ENCODE data around the gene LAMP1. TPM values are rescaled to one million over a fixed set of nuclear protein-coding genes. Genes with fewer than 3 reads are reported as not detected.

Gene LAMP1
- total and polyA plus RNA-seq, 7 donors = 35.7 to 71.5 (median 65.3) TPM

DNA sequence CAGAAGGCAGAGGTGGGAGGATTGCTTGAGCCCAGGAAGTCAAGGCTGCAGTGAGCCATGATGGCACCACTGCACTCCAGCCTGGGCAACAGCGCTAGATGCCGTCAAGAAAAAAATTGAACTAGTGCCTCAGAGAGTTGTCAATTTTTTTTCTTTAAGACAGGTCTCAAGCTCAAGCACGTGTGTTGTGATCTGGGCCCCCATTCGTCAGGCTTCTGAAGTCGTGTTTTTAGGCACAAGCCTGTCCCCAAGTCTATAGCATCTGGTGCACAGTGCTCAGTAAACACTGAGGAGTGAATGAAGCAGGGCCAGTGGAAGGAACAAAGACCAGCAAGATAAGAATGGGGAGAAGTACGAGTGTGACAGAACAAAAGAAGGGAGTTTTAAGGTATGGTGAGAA lies 23.7 kb upstream of the LAMP1 start:
- 87 to 91% (median 90%) methylated on average over 6 of the region's 6 CpGs for WGBS, 3 donors
- Histone ChIP-seq H3K9me3 (no peaks in the 10 kb centered on the region), H3K4me1 (no peaks in the 10 kb centered on the region), H3K4me3 (no peak overlapping the region), H3K36me3 (ENCODE audit: insufficient read depth in 1 of 2, low read depth in 1 of 2) (peaks cover 0 to 29% of the 10 kb centered on the region in 2 donors), H3K27ac (no peak overlapping the region), H3K27me3 (ENCODE audit: insufficient read depth in 3 of 3, low read length in 2 of 3) (no peaks in the 10 kb centered on the region)
- DNase-seq = no peak
- intact Hi-C loops (cut with DNase I) = loop anchor here in 1 of 2 donors (10.0 kb wide), 1 partner anchor 181 kb away; the partner anchor contains the start of gene ADPRHL1
- no peak for ATAC-seq
- TF ChIP-seq, protein P1, sequence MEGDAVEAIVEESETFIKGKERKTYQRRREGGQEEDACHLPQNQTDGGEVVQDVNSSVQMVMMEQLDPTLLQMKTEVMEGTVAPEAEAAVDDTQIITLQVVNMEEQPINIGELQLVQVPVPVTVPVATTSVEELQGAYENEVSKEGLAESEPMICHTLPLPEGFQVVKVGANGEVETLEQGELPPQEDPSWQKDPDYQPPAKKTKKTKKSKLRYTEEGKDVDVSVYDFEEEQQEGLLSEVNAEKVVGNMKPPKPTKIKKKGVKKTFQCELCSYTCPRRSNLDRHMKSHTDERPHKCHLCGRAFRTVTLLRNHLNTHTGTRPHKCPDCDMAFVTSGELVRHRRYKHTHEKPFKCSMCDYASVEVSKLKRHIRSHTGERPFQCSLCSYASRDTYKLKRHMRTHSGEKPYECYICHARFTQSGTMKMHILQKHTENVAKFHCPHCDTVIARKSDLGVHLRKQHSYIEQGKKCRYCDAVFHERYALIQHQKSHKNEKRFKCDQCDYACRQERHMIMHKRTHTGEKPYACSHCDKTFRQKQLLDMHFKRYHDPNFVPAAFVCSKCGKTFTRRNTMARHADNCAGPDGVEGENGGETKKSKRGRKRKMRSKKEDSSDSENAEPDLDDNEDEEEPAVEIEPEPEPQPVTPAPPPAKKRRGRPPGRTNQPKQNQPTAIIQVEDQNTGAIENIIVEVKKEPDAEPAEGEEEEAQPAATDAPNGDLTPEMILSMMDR (IDR thresholded peaks at IDR 0.05) = no peak

DNA sequence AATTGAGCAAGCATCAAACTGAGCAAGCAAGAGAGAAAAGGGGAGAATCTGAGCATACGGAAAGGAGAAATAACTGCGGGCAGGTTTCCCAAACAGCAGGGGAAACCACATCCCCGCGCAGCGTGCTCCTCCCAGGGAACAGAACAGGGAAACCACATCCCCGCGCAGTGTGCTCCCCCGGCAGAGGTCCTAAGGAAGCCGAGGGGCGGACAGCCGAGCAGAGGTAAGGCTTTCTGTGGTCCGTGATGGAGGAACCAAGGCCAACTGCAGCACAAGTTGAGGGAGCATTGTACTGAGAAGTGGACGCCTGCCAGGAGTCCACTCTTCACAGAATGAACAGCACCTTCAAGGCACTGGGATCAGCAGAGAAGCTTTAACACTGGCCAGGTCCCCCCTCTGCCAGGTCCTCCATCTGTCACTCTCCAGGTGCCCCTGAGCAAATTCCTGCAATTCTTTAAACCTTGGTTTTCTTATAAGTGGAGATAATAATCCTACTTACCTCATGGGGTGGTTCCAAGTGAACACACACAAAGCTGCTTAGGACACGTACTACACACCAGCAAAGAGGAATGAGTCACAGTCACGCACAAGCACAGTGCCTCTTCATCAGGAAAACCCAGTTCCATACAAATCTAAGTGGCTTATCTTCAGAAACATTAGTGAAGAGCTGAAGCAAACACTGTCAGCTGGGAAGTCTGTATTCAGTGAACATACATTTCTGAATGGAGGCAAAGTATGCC lies 23.0 kb upstream of the LAMP1 start:
- TF ChIP-seq, protein P1 (IDR thresholded peaks at IDR 0.05) = no peak
- Histone ChIP-seq H3K27me3 (ENCODE audit: insufficient read depth in 3 of 3, low read length in 2 of 3) (no peaks in the 10 kb centered on the region), H3K9me3 (no peaks in the 10 kb centered on the region), H3K27ac (no peak overlapping the region), H3K4me1 (no peaks in the 10 kb centered on the region), H3K36me3 (ENCODE audit: insufficient read depth in 1 of 2, low read depth in 1 of 2) (peaks cover 0 to 25% of the 10 kb centered on the region in 2 donors), H3K4me3 (no peak overlapping the region)
- WGBS, 3 donors = 85 to 92% (median 87%) methylated on average over 15 of the region's 15 CpGs
- DNase-seq (no peak), ATAC-seq (no peak)
- intact Hi-C loops (cut with DNase I) = loop anchor here in 1 of 2 donors (2.0 to 10.0 kb wide), 2 partner anchors 121 to 181 kb away; partner anchors contain the start of gene ADPRHL1

DNA sequence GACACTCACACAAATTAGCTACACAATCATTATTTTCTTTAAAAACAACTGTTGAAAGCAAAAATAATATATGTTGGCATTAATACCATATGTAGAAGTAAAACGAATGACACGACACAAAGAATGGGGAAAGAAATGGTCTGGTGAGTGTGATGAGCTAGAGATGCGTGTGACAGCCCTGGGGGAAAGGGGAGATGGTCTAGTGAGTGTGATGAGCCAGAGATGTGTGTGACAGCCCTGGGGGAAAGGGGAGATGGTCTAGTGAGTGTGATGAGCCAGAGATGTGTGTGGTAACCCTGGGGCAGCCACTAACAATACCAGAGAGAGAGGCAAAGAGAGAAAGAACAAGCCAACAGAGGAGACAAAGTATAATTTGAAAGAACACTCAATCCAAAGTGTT lies 22.3 kb upstream of the LAMP1 start:
- Histone ChIP-seq H3K27ac (no peak overlapping the region), H3K9me3 (no peaks in the 10 kb centered on the region), H3K4me1 (no peaks in the 10 kb centered on the region), H3K36me3 (ENCODE audit: insufficient read depth in 1 of 2, low read depth in 1 of 2) (peaks cover 0 to 21% of the 10 kb centered on the region in 2 donors), H3K4me3 (no peak overlapping the region), H3K27me3 (ENCODE audit: insufficient read depth in 3 of 3, low read length in 2 of 3) (no peaks in the 10 kb centered on the region)
- 81 to 93% (median 89%) methylated on average over 3 of the region's 3 CpGs for WGBS, 3 donors
- intact Hi-C loops (cut with DNase I) = loop anchor here (2.0 to 10.0 kb wide), 3 partner anchors 118 to 180 kb away; partner anchors contain the start of gene ADPRHL1 (in 1 of the 2)
- DNase-seq = no peak
- TF ChIP-seq, protein P1 (IDR thresholded peaks at IDR 0.05) = no peak
- ATAC-seq = peak in 2 of 4 donors; percentile 9 to 18

DNA sequence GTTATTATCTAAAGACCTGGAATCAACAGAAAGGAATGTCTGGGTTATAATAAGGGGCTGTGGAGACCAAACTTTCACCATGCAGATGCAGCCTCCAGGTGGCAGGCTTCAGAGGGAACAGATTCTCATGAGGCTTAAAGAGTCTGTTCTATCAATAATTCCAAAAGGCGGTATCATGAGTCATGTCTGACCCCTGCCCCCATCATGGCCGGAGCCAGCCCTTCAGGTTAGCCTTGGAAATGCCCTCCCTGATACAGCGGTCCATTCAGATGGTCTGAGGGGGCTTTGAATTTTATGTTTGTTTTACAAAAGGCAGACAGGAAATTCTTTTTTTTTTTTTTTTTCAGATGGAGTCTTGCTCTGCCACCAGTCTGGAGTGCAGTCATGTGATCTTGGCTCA lies 21.7 kb upstream of the LAMP1 start:
- Histone ChIP-seq H3K27me3 (ENCODE audit: insufficient read depth in 3 of 3, low read length in 2 of 3) (no peaks in the 10 kb centered on the region), H3K4me1 (no peaks in the 10 kb centered on the region), H3K36me3 (ENCODE audit: insufficient read depth in 1 of 2, low read depth in 1 of 2) (peaks cover 0 to 21% of the 10 kb centered on the region in 2 donors), H3K9me3 (no peaks in the 10 kb centered on the region), H3K27ac (no peak overlapping the region), H3K4me3 (no peak overlapping the region)
- TF ChIP-seq, protein P1 (IDR thresholded peaks at IDR 0.05) = peak; percentile 62
- intact Hi-C loops (cut with DNase I) = loop anchor here (2.0 to 10.0 kb wide), 3 partner anchors 117 to 179 kb away; partner anchors contain the start of gene ADPRHL1 (in 1 of the 2)
- 19 to 32% (median 23%) methylated on average over 3 of the region's 3 CpGs for WGBS, 3 donors
- ATAC-seq (peak; percentile 78 to 93 (median 85)), DNase-seq (peak; percentile 41 to 66)
